ELF-1 (cell line): Measurements from ENCODE around the gene FBXO38.

Experiments
- DNase-seq: peaks from one replicate; pipeline ENCODE4 v3.0.0-alpha.2; 2016; ENCODE audit warnings: low read depth, low spot score

The FBXO38 gene

DNA sequence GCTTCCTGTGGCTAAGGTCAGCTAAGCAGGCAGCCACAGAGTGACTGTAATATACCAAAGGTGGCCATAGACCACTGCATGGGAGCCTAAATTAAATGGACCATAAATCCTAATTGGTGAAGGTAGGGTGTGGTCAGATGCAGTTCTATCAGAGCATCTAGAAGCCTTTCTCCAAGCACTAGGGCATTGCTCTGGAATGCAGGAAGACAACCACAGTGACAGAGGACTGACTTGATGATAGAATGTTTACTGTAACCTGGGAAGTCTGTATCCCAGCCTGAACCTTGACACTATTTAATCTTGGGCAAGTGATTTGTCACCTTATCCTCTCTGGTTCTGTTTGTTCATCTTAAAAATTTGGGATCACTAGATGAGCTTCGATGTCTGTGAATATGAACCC is 2.3 kb downstream of the FBXO38 start:
- no peak for DNase-seq

DNA sequence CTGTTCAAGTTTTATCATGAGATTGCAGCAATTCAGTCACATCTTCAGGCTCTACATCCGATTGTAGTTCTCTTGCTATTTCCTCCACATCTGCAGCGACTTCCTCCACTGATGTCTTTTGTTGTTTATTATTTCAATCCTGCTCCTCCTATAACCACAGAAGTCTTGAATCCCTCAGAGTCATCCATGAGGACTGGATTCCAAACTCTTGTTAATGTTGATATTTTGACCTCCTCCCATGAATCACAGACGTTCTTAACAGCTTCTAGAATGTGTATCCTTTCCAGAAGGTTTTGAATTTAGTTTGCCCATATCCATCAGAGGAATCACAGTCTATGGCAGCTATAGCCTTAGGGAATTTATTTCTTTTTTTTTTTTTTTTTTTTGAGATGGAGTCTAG is 3.6 kb downstream of the FBXO38 start:
- DNase-seq: no peak

DNA sequence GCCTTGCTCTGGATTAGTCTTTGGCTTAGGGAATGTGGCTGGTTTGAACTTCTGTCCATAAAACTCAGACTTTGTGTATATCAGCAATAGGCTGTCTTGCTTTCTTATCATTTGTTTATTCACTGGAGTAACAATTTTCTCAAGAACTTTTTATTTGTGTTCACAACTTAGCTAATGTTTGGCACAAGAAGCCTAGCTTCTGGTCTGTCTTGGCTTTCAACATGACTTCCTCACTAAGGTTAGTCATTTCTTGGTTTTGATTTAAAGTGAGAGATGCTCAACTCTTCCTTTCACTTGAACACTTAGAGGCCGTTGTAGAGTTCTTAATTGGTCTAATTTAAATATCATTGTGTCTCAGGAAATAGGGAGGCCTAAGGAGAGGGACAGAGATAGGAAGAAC is 4.9 kb downstream of the FBXO38 start:
- DNase-seq: no peak

DNA sequence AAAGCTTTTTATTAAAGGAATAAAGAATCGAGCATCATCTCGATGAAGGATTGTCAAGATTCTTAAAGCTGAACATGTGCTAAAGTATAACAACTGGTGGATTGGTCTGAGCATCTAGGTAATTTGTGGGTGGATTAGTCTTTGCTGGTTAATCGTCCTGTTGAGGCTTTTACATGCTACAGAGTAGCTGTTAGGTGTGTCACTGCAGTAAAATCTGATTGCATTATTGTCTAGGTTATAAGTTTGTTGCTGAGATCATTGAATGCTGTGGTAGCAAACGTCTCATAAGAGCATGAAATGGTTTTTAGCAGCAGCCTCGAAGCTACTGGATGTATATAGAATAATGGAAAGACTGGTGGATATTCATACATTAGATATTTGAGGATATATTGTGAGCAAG is 7.2 kb downstream of the FBXO38 start:
- no peak for DNase-seq

DNA sequence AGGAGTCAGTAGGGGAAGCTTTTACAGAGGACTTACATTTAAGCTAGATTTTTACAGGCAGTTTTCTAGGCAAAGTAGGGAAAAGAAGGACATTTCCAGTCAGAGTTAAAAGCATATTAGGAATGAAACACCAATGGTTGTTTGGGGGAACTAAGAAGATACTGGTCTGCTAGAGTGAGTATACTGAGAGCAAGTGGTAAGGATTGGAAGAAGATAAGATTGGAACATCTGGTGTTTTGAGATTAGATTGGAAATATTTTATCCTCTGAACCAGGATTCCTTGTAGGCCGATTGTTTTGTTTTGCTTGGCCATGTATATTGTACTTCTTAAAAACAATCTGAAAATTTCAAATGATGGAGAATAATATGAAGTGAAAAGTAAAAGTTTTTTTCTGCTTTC is 7.7 kb downstream of the FBXO38 start:
- no peak for DNase-seq

DNA sequence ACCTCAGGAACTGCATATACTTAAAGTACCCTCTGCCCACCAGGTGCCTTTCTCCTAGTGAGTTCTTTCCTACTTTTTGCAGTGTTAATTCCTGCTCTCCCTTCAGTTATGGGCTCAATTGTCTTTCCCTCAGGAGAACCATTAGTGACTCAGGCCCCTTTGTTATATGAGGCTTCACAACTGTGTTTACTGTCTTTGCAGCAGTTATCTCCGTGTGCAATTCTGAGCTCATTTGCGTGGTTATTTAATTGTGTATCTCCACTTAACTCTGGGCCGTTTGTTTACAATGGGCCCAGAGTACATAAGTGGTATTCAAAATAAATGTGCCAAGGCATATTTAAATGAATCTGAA is 9.6 kb downstream of the FBXO38 start:
- DNase-seq: no peak

DNA sequence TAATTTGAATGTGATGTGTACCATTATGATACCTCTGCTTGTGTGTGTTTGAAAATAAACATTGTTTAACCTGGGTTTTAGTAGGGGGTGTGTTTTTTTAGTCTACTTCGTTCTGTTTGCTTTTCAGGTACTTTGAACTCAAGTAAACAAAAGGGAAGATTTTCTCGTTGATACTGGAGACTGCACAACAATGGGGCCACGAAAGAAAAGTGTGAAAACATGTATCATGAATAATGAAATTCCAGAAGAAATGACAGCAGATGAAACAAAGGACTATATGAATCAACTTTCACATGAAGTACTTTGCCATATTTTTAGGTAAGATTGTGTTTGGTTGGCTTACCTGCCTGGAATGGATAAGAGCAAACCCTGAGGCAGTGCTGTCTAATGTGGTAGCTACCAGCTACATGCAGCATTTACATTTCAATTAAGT is 10.8 kb downstream of the FBXO38 start:
- DNase-seq: no peak

DNA sequence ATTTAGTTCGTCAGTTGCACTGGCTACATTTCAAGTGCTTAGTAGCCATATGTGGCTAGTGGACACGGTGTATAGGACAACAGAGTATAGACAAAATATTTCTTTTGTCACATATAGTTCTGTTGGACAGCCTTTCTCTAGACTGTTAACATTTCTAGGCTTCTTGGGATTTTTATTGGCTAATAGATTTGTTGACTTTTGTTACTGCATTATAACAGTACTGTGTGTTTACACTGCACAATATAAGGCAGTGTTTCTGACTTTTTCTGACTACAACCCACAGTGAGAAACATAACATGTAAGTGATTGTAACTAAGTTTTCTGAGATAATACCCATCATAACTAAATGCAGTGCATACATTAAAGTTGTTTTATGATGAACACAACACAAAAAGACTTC is 11.3 kb downstream of the FBXO38 start:
- DNase-seq: no peak

DNA sequence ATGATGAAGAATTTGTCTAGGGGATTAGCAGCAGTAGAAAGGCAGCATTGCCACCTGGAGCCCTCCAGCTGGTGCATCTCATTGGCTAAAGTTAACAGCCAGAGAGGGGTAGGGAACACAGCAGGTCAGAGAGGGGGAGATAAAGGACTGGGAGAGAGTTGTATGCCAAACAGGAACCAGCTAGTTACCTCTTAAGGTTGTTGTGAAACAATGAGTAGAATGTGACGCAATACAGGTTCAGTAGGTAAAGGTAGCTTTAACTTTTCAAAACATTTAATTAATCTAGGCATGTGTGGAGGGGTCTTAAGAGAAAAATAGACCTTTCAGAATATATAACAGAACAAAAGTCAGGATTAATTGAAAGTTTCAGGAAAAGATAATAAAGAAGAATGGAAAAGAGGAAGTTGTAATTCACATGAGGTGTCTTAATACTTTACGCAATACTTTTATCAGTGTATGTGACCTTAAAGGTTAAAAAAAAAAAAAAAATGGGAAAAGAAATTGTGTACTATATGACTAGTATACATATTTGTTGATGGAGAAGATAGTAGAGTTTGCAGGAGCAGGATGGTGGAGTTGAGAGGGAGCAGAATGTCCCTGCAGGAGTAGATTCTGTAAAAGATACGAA is 14.3 kb downstream of the FBXO38 start:
- DNase-seq: peak; percentile 58

DNA sequence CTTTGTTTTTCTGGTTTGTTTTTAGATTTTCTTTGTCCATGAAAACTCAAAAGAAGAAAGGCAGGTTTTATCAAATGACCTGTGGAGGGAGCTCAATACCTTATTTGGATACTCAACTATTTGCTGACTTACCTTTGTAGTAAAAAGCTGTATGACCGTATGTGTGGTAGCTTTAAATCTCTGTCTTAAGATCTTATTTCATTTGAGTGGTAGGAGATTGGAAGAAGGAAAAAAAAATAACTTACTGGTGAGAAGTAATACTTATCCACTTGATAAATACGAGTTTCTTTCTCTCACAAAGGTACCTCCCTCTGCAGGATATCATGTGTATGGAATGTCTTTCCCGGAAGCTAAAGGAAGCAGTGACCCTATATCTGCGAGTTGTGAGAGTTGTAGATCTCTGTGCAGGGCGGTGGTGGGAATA is 15.0 kb downstream of the FBXO38 start:
- no peak for DNase-seq

DNA sequence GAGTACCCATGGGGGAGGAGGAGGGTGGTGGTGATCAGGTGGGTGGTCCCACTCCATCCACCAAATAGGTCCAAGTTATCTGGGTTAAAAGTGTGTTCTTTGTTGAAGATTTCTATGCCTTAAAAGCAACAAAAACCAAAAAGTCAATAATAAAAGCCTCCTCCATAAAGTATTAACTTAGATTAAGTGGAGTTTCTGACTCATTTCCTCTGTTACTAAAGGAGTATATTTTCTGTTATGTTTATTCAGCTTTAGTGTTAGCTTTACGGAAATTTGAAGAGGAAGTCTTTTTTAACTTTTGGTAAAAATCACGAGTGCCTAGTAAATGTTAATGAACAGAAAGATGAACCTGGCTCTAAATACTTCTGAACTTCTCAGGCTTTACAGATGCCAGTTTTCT is 17.8 kb downstream of the FBXO38 start:
- no peak for DNase-seq

DNA sequence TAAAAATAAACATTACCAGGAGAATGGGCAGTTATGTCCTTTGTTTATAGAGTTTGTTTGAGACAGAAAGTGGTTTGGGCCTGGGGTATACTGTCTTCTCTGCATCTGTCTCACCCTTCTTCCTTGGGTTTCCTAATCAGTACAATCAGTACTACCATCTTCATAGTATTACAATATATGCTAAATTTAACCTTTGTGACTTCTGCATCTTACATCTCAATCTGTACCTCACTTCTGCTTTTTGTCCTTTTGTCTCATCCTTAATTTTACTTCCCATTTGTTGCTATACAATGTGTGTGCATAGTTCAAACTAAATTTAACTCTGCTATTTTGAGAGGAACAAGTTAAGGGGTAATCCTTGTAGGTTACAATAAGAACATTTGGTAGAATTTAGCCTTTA is 19.6 kb downstream of the FBXO38 start:
- no peak for DNase-seq

DNA sequence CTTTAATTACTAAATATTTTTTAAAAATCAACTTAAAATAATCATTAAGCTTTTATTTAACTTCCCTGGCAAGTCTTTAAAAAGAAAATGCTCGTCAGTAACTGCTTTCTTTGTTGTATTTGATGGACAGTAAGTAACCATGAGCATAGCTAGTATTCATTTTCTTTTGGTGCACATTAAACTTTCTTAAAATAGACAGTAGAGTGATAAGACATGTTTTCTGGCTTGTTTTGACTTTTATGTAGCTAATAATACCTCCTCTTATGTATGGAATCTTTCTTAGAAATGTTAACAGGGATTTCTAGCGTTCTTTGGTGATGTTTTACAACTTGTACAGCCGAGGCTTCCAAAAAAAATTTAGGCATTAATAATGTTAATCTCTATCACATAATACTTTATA is 22.6 kb downstream of the FBXO38 start:
- no peak for DNase-seq

DNA sequence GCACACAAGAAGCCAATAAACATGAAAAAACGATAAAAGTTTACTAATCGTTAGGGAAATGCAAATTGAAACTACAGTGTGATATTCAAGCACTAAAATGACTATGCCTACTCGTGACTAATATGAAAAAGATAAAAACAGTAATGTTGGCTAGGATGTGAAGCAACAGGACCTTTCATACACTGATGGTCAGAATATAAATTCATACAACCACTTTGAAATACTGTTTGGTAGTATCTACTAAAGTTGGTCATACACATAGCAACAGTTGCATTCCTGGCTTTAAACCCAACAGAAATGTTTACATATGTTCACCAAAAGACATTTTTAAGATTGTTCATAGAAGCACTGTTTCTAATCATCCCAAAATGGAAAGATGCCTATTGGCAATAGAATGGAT is 24.3 kb downstream of the FBXO38 start:
- DNase-seq: no peak

DNA sequence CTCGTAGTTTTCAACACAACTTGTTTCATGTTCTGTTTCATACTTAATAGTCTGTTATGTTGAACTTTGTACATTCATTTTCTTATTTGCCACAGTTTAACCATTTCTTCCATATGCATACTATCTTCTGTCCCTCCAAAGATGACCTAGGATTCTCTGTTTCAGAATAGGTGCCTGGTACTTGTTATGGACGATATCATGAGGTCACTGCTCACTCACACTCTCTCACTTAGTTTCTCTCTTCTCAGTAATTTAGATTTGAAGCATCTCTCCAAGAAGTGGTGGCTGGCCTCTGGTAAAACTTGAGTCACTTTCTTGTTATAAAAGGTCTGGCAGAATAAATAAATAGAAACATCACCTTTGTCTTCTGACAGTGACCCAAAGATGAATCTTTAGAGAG is 28.4 kb downstream of the FBXO38 start:
- no peak for DNase-seq

DNA sequence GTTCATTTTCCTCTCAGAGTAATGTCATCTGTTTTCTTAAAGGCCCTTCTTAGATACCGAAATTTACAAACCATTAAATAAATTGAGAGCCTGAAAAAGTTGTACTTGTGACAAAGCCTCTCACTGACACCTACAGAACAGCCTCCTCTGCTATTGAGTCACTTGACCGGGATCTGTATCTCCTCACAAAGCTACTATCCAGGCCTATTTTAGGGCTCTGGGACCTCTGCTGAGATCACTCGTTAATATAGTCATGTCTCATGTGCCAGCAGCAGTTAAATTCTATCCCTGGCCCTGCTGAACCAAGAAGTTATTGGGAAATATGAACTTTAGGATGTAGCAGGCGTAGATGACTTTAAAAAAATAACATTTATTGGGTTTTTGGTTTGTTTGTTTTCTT is 31.1 kb downstream of the FBXO38 start:
- no peak for DNase-seq

DNA sequence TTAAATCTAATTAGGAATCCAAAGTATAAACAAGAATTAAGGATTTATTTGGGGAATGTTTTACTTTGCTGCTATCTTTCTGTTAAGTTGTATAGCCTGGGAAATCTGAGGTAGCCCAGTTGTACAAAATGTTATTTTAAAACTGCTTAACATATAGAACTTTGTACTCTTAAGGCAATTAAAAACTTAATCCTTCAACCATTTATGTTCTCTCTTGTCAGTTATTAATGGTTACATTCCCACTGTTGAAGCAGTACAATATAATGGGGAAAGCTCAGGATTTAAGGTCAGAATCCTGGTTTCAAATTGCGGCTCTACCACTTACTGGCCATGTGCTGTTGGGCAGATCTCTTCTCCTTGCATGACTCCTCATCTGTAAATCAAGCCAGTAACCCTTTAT is 32.7 kb downstream of the FBXO38 start:
- no peak for DNase-seq

DNA sequence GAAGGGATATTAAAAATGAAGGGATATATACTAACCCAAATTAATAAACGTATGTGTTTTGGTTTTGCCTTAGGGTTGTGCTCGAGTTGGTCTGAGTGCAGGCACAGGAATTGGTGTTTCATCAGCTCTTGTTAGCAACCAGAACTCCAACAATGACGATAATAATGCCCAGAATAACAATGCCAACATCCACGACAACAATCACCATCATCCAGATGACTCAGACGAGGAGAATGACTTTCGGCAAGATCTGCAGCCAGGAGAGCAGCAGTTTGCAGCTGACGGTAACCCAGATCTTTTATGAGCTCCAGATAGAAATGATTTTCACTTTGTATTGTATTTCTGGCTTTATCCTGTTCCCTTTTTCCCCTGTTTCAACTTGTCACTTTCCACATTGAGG is 33.2 kb downstream of the FBXO38 start:
- DNase-seq: no peak

DNA sequence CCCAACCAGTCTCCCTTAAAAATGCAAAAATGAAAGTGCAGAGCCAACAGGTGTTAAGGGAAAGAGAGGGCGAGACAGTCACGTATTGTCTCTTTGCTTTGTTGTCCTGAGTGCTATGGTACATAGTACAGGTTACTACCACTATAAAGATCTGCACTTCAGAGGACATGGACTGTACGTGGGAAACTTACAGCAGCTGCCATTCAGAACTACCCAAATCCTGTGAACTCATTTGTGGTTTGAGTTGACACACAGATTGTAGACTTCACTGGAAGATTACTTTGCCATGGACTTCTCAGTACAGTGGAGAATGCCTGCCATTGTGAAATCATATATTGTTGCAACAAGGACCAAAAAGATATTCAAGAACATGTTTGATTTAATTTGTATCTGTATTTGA is 34.8 kb downstream of the FBXO38 start:
- DNase-seq: no peak

DNA sequence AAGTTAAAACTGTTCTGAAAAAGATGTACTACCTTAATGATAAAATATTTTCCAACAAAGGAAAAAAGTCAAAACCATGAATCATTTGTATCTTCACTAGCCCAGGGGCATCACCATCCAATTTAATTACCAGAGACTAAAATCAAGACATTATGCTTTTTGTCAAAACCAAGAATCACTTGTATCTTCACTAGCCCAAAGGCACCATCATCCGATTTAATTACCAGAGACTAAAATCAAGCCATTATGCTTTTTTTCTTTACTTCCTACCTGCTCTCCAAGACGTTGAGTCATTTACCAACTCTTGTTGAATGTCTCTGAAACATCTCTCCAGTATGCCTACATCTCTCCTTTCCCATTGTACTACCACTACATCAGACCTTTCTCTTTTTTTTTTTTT is 37.9 kb downstream of the FBXO38 start:
- DNase-seq: no peak

DNA sequence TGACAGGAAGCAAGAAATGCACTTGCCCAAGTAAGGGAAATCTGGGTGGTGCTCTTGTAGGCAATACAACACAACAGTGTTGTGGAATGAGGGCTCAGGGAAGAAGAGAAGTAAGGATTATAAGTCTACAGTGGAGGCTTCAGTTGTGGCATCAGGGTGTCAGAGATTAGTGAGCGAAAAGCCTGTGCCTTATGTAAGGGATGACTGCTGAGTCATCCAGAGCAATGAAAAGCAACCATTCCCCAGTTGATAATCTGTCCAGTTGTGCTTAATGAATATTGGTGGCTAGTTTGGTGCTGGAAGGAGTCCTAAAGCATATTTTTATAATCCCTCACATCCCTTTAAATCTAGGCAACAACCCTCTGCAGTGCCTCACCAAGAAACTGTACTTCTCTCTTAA is 42.0 kb downstream of the FBXO38 start:
- no peak for DNase-seq

DNA sequence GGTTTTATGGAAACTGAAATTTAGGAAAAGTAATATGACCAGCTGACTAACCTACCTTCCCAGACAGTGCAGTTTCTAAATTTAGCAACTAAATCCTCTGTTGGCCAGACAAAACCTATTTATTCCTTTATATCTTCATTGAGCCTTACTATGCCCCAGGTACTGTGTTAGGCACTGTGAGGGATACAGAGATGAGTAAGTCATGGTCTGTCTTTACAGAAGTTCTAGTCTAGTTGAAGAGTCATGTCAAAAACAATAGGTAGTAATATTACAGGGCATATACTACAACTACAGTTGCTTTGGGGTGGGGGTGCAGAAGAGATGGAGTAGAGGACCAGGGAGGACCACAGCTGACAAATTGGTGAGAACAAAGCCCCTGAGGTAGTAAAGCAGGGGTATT is 42.8 kb downstream of the FBXO38 start:
- DNase-seq: no peak

DNA sequence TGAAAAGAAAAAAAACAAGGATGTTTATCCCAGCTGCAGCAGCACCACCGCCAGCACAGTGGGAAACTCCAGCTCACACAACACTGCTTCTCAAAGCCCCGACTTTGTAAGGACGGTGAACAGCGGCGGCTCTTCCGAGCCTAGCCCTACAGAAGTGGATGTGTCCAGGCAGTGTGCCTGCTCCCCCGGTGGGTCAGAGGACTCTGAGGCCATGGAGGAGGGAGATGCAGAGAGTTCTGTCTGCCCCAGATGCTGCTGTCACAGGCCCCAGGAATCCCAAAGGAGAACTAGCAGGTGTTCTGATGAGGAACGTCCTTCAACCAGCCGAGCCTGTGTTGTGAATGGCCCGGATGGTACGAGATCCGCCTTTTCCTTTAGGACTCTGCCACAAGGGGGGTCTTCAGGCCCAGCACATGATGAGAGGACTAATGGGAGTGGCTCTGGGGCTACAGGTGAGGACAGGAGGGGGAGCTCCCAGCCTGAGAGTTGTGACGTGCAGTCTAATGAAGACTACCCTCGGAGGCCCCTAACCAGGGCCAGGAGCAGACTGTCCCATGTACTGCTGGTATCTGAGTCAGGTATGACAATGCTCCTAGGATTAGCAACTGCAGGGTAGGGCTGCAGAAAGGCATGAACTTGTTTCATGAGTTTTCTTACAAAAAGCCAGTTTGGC is 43.7 kb downstream of the FBXO38 start:
- no peak for DNase-seq

DNA sequence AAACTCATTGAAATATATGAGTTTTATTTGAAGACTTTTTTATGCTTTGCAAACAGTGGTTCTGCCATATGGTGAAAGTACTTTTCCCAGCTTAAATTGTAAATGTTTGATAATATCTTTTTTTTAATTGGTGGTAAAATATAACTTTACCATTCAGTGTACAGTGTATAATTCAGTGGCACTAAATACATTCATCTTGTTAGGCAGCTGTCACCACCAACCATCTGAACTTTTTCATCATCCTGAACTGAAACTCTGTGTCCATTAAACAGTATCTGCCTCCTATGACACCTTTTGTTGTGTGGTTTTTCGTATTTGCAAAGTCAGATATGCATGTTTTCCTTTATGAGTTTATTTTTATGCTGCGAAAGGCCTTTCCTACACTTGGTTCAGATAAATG is 45.1 kb downstream of the FBXO38 start:
- no peak for DNase-seq
